Measurements from ENCODE around the gene HADH.
A peak's percentile ranks its signal among the peaks of the same experiment; 100 is the strongest.
"Not testable (repeated sequence)": the region's sequence is repeated elsewhere in the genome, so short reads cannot be mapped to it uniquely, and the experiment has no call there.

The HADH gene

DNA sequence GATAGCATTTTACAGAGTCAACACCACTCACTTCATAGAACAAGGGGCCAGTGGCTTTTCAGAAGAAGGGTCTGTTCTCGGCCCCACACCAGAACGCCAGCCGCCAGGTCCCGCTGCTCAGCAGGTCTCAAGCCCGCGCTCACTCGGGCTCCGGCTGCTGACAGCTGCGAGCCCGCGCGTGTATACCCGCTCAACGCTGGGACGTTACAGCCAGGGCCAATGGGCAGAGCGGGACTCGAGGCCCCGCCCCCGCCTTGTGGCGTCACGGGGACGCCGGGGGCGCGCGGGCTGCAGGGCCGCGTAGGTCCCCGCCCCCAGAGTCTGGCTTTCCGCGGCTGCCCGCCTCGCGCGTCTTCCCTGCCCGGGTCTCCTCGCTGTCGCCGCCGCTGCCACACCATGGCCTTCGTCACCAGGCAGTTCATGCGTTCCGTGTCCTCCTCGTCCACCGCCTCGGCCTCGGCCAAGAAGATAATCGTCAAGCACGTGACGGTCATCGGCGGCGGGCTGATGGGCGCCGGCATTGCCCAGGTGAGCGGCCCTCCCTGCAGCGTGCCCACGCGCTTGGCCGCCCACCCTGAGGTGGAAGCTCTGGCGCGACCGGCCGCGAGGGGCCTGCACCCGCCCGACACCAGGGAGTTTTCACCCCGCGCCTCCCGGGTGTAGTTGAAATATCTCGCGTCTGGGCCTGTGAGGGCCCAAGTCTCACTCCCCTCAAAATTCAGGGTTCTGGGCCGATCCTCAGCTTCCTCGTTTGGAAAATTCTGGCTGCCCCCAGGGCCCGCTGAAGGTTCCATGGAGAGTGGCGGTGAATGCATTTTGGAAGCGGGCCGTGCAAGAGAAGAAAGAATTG, at the start of gene HADH:
TSS of gene HADH (plus strand) at position 353 of the 850 bp plus-strand sequence. CDS start at position 397, 44 bp downstream.
- Mint-ChIP-seq H3K36me3 (ENCODE audit: low read depth) (no peaks in the 10 kb centered on the region), H3K9me3 (no peaks in the 10 kb centered on the region), H3K4me1 (ENCODE audit: low read depth) (peaks cover 24% of the 10 kb centered on the region), H3K27me3 (ENCODE audit: low read depth) (no peaks in the 10 kb centered on the region), H3K4me3 (peak within 1 kb of the TSS; percentile 95), H3K27ac (peak within 1 kb of the TSS; percentile 92)

DNA sequence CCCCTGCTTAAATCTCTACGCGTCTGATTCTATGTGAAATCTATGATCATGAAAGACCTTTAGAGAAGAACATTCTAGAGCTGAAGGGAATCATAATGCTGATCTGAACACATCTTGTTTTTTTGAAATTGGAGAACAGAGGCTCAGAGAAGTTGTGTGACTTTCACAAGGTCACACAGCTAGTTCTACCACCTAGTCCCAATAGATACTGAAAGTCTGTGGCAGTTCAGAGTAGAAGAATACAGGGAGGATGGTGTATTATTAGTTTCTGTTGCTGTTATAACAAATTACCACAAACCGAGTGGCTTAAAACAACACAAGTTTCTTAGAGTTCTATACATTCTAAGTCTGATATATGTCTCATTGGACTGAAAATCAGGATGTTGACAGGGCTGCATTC, 43.9 kb upstream of the HADH start:
- Mint-ChIP-seq H3K36me3 (ENCODE audit: low read depth) (peaks cover 1% of the 10 kb centered on the region), H3K4me1 (ENCODE audit: low read depth) (no peaks in the 10 kb centered on the region), H3K27ac (no peak overlapping the region), H3K9me3 (no peaks in the 10 kb centered on the region), H3K27me3 (ENCODE audit: low read depth) (no peaks in the 10 kb centered on the region), H3K4me3 (no peak overlapping the region)

DNA sequence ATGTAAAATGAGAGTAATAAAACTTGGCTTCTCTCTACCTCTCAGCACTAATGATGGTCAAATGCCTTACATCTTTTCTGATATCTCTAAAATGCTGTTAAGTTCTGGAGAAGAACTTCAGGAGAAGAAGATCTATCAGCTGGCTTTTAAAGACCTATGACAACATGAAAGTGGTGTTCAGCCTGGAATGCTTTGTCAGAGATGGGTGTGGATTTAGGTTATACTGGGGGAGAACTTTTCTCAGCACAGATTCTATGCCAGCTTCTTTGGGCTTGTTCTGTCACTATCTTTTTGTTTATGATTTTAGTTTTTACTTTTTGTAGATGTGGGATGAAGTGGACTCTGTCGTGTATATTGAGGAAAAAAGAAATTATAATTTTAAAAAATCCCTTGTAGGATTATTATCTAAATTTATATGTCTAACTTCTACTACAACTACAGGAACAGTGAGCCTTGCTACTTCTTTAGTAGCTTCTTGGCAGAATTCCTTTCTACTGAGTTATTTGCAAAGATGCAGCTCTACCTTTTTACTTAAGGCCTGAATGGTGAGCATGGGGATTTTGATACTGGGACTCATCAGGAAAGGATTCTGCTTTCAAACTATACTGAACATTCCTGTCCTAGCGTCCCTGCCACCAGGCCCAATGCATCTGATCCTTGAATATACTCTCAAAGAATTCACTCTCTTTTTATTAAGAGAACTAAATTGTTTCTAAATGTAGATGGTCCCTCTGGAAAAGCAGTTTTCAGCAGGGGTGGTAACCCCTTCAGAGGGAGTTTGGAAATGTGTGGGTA, 38.7 kb upstream of the HADH start:
- no peak overlapping the region for H3K4me3 Mint-ChIP-seq
- H3K27me3 Mint-ChIP-seq (ENCODE audit: low read depth) = no peaks in the 10 kb centered on the region
- H3K4me1 Mint-ChIP-seq (ENCODE audit: low read depth) = no peaks in the 10 kb centered on the region
- peaks cover 1% of the 10 kb centered on the region for H3K36me3 Mint-ChIP-seq (ENCODE audit: low read depth)
- no peak overlapping the region for H3K27ac Mint-ChIP-seq
- H3K9me3 Mint-ChIP-seq = peaks cover 8% of the 10 kb centered on the region

DNA sequence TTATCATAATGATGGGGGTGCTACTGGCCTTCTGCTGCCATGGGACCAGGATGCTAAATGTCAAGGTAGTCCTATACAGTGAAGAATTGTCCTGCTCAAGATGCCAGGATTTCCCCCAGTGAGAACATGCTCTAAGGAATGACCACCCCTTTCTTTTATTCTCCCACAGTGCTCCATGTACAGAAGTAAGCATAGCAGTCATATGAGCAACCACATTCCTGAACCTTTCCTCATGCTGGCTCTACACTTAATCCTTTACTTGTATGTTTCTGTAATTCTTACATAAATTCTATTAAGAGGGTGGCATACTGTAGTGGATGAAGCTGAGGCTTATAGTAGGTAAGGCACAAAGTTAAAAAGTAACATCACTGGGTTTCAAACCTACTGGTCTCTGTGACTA, 38.1 kb upstream of the HADH start:
- Mint-ChIP-seq H3K4me3 (no peak overlapping the region), H3K27me3 (ENCODE audit: low read depth) (no peaks in the 10 kb centered on the region), H3K9me3 (peaks cover 14% of the 10 kb centered on the region), H3K4me1 (ENCODE audit: low read depth) (no peaks in the 10 kb centered on the region), H3K27ac (no peak overlapping the region), H3K36me3 (ENCODE audit: low read depth) (peaks cover 1% of the 10 kb centered on the region)

DNA sequence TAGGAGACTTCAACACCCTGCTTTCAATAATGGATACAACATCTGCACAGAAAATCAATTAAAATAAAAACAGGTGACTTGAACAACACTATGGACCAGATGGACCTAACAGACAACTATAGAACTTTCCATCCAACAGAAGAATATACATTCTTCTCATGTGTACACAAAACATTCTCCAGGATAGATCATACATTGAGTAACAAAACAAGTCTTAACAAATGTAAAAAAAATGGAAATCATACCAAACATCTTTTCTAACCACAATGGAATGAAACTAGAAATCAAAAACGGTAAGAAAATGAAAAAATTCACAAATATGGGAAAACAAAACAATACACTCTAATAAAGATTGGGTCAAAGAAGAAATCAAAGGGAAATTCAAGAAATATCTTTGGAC, 33.7 kb upstream of the HADH start:
- Mint-ChIP-seq H3K4me3 (no peak overlapping the region), H3K9me3 (peaks cover 16% of the 10 kb centered on the region), H3K27me3 (ENCODE audit: low read depth) (peaks cover 4% of the 10 kb centered on the region), H3K36me3 (ENCODE audit: low read depth) (no peaks in the 10 kb centered on the region), H3K4me1 (ENCODE audit: low read depth) (no peaks in the 10 kb centered on the region), H3K27ac (no peak overlapping the region)

DNA sequence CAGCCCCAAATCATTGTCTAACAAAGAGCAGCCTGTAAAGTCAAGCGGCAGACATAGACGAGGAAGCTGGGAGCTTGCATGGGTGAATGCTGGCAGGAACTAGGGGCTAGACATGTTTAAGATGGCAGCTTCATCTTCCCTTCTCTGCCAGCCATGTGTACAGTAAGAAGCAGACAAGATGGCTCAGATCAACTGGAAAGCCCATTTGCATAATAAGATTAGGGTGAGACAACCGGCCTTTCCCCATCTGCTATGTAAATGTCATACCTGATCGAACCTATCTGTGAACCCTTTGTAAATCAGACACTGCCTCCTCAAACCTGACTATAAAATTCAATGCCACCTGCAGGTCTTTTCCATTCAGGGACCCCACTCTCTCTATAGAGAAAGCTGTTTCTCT, 22.8 kb upstream of the HADH start:
- H3K4me3 Mint-ChIP-seq = no peak overlapping the region
- H3K27me3 Mint-ChIP-seq (ENCODE audit: low read depth) = peaks cover 14% of the 10 kb centered on the region
- H3K4me1 Mint-ChIP-seq (ENCODE audit: low read depth) = no peaks in the 10 kb centered on the region
- no peaks in the 10 kb centered on the region for H3K36me3 Mint-ChIP-seq (ENCODE audit: low read depth)
- H3K27ac Mint-ChIP-seq = no peak overlapping the region
- H3K9me3 Mint-ChIP-seq = no peaks in the 10 kb centered on the region

DNA sequence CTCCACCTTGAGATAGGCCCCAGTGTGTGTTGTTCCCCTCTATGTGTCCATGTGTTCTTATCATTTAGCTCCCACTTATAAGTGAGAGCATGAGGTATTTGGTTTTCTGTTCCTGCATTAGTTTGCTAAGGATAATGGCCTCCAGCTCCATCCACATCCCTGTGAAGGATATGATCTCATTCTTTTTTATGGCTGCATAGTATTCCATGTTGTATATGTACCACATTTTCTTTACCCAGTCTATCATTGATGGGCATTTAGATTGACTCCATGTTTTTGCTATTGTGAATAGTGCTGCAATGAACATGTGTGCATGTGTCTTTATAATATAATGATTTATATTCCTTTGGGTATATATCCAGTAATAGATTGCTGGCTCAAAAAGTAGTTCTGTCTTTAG, 22.2 kb upstream of the HADH start:
- not testable (repeated sequence) for H3K4me3 Mint-ChIP-seq; H3K36me3 Mint-ChIP-seq (ENCODE audit: low read depth); H3K27ac Mint-ChIP-seq; H3K4me1 Mint-ChIP-seq (ENCODE audit: low read depth); H3K9me3 Mint-ChIP-seq
- H3K27me3 Mint-ChIP-seq (ENCODE audit: low read depth) = peaks cover 21% of the 10 kb centered on the region

DNA sequence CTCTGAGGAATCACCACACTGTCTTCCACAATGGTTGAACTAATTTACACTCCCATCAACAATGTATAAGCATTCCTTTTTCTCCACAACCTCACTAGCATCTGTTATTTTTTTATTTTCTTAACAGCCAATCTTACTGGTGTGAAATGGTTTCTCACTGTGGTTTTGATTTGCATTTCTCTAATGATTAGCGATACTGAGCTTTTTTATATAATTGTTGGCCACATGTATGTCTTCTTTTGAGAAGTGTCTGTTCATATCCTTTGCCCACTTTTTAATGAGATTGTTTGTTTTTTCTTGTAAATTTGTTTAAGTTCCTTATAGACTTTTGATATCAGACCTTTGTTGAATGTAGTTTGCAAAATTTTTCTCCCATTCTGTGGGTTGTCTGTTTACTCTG, 21.8 kb upstream of the HADH start:
- peaks cover 21% of the 10 kb centered on the region for H3K27me3 Mint-ChIP-seq (ENCODE audit: low read depth)
- H3K36me3 Mint-ChIP-seq (ENCODE audit: low read depth); H3K4me1 Mint-ChIP-seq (ENCODE audit: low read depth); H3K27ac Mint-ChIP-seq; H3K9me3 Mint-ChIP-seq; H3K4me3 Mint-ChIP-seq: not testable (repeated sequence)

DNA sequence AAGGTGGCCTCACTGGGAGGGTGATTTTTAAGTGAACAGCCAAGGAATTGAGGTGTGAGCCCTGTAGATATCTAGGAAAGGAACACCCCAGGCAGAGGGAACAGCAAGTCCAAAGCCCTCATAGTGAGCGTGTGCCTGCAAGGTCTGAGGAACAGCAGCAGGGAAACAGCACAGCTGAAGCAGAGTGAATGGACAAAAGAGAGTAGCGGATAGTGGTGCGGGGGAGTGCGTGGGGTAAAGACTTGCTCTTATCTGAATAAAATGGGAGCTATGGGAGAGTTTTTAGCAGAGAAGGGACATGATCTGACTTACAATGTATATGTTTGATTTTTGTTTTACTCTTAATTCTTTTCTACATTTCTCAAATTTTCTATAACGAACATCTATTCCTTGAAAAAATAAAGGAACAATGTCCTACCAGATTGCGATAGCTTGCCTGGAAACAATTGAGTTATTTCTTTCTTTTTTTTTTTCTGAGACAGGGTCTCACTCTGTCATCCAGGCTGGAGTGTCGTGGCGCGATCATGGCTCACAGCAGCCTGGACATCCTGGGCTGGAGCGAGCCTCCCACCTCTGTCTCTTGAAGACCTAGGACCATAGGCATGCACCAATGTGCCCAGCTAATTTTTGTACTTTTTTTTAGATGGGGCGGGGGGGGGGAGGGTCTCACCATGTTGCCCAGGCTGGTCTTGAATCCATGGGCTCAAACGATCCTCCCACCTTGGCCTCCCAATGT, 19.5 kb upstream of the HADH start:
- Mint-ChIP-seq H3K36me3 (ENCODE audit: low read depth) (no peaks in the 10 kb centered on the region), H3K9me3 (no peaks in the 10 kb centered on the region), H3K4me3 (no peak overlapping the region), H3K27ac (no peak overlapping the region), H3K27me3 (ENCODE audit: low read depth) (peaks cover 18% of the 10 kb centered on the region), H3K4me1 (ENCODE audit: low read depth) (peaks cover 3% of the 10 kb centered on the region)

DNA sequence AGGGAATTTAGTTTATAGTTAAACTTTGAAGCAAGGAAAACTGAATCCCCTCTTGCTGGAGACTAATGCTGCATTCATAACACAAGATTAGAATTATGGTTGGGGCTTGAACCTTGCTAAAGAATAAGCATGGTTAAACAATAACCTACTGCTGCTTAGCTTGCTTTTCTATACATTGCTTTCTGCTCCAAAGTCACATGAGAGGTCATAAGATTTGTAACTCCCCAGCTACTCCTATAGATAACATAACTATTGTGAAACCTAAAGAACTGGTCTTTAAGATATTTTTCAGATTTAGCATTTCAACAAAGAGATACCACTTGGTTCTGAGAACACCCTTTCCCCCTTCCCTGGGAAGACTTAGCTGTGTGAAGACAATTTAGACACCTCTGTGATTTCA, 17.1 kb upstream of the HADH start:
- H3K4me3 Mint-ChIP-seq = no peak overlapping the region
- peaks cover 14% of the 10 kb centered on the region for H3K27me3 Mint-ChIP-seq (ENCODE audit: low read depth)
- H3K4me1 Mint-ChIP-seq (ENCODE audit: low read depth) = peaks cover 3% of the 10 kb centered on the region
- H3K27ac Mint-ChIP-seq = no peak overlapping the region
- no peaks in the 10 kb centered on the region for H3K36me3 Mint-ChIP-seq (ENCODE audit: low read depth)
- H3K9me3 Mint-ChIP-seq = no peaks in the 10 kb centered on the region

DNA sequence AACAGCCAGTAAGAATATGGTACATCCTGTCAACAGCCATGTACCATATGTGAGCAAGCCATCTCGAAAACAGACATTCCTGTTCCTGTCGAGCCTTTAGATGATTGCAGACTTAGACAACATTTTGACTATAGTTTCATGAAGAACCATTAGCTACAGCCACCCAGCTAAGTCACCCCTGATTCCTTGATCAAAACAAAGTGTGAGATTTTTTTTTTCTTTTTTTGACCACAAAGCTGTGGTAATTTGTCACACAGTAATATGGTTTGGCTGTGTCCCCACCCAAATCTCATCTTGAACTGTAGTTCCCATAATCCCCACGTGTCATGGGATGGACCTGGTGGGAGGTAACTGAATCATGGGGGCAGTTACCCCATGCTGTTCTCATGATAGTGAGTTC, 15.2 kb upstream of the HADH start:
- no peak overlapping the region for H3K27ac Mint-ChIP-seq
- H3K27me3 Mint-ChIP-seq (ENCODE audit: low read depth) = peaks cover 11% of the 10 kb centered on the region
- H3K36me3 Mint-ChIP-seq (ENCODE audit: low read depth) = no peaks in the 10 kb centered on the region
- peaks cover 3% of the 10 kb centered on the region for H3K4me1 Mint-ChIP-seq (ENCODE audit: low read depth)
- H3K9me3 Mint-ChIP-seq = no peaks in the 10 kb centered on the region
- H3K4me3 Mint-ChIP-seq = no peak overlapping the region

DNA sequence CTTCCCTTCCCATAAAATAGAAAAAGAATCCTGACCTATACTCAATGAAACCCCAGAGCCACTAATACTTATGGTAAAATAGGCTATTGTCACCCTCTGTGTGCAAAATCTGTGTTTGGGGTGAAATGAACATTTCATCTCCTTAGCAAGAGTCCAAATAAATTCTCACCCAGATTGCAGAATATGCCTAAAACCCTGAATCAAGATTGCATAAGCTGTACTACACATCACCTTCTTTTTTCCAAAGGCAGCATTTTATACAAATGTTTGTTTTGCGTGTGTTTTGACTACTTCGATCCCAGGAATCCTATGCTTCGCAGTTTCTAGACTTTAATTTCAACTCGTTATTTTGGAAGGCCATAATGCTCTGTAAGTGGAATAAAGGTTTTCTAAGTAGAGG, 12.2 kb upstream of the HADH start:
- peaks cover 1% of the 10 kb centered on the region for H3K4me1 Mint-ChIP-seq (ENCODE audit: low read depth)
- peaks cover 5% of the 10 kb centered on the region for H3K27me3 Mint-ChIP-seq (ENCODE audit: low read depth)
- H3K4me3 Mint-ChIP-seq = no peak overlapping the region

DNA sequence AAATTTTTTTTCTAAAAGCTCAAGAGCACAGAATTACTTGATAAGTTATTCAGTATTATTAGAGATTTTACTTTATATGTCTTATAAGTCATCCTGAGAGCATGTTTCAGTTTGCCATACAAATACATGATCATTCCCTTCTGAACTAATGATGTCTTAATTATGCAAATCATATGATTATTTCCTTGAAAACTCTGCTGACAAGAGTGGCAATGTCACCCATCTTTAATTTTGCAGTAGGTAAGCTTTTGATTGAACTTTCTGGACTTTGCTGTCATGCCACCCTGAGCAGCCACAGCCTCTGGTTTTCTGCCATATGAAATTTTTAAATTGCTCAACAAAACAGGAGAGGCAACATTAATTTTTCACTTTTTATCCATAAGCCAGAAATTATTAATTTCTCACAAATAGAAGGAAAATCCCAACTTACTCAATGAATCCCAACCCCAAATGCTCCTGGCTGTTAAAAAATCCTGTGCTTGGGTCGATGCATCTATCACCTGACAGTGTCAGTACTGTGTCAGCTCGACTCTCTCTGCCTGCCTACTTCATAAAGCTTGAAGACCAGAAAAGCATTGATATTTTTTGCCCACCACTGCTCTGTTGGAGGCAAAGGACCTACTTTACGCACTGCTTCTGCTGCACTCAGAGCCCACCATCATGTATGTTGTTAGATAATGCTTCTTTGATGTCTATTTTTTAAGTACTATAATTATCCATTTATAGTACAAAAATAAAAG, 11.6 kb upstream of the HADH start:
- Mint-ChIP-seq H3K27ac (no peak overlapping the region), H3K36me3 (ENCODE audit: low read depth) (no peaks in the 10 kb centered on the region), H3K9me3 (peaks cover 4% of the 10 kb centered on the region), H3K27me3 (ENCODE audit: low read depth) (peaks cover 3% of the 10 kb centered on the region), H3K4me3 (no peak overlapping the region), H3K4me1 (ENCODE audit: low read depth) (peaks cover 1% of the 10 kb centered on the region)

More for the DNA sequence above, 12.2 kb upstream of the HADH start:
- Mint-ChIP-seq H3K27ac (no peak overlapping the region), H3K36me3 (ENCODE audit: low read depth) (no peaks in the 10 kb centered on the region), H3K9me3 (peaks cover 4% of the 10 kb centered on the region)

Data from T-helper 1 cell treated with Interleukin-12 subunit alpha and Interleukin-12 subunit beta and Interleukin-4 antibody, amounts not matched to agents 30 μg/mL and 1 μg/mL, for 36 hours (primary cell).